CD14-positive monocyte (primary cell): Measurements from ENCODE around the gene CHCHD10. TPM values are rescaled to one million over a fixed set of nuclear protein-coding genes. Genes with fewer than 3 reads are reported as not detected.

Experiments used
- DNase-seq, 3 donors: peaks; one replicate each; pipeline ENCODE4 v3.0.0-alpha.2; 2011 to 2022
- H2AFZ ChIP-seq: 2 replicates; pipeline ENCODE4 v1.6.0; 2012; ENCODE audit warnings: mild to moderate bottlenecking, low read depth, low read length, inconsistent platforms; ENCODE audit not compliant: insufficient read depth, poor library complexity, severe bottlenecking
- H3K27ac ChIP-seq, 2 donors: 1 replicate in 1 of 2; 2 replicates in 1 of 2; pipeline ENCODE4 v1.5.1; 2012 to 2013; ENCODE audit warnings: low read length in 2 of 2, control low read depth in 1 of 2, inconsistent platforms in 1 of 2, low read depth in 1 of 2, mild to moderate bottlenecking in 1 of 2
- H3K27me3 ChIP-seq, 2 donors: one replicate each; pipeline versions ENCODE4 v1.6.0 to v1.6.1; 2011 to 2013; ENCODE audit warnings: low read length in 2 of 2; ENCODE audit not compliant: control insufficient read depth in 2 of 2, insufficient read depth in 2 of 2
- H3K36me3 ChIP-seq, 2 donors: replicated peaks in 1 of 2; 1 replicate in 1 of 2; 2 replicates in 1 of 2; pipeline versions ENCODE4 v1.5.1 to v1.6.1; 2012 to 2013; ENCODE audit warnings: low read length in 2 of 2, control low read depth in 1 of 2, inconsistent platforms in 1 of 2, mild to moderate bottlenecking in 1 of 2; ENCODE audit not compliant: insufficient read depth in 2 of 2, control insufficient read depth in 1 of 2
- H3K4me1 ChIP-seq, 2 donors: 1 replicate in 1 of 2; 2 replicates in 1 of 2; pipeline versions ENCODE4 v1.5.1 to v1.6.1; 2012 to 2013; ENCODE audit warnings: low read length in 2 of 2, control low read depth in 1 of 2, inconsistent platforms in 1 of 2, mild to moderate bottlenecking in 1 of 2, moderate library complexity in 1 of 2; ENCODE audit not compliant: insufficient read depth in 2 of 2, control insufficient read depth in 1 of 2
- H3K4me2 ChIP-seq: replicated peaks from 2 replicates; pipeline ENCODE3; 2012; ENCODE audit warnings: low read length, moderate library complexity, mild to moderate bottlenecking; ENCODE audit not compliant: poor library complexity, severe bottlenecking; ENCODE audit errors: extremely low read depth
- H3K4me3 ChIP-seq, 3 experiments: fragments of 200-600 bp in 1 of 3; sonication (generic) in 1 of 3; replicated peaks in 1 of 3; 1 replicate in 2 of 3; 2 replicates in 1 of 3; pipeline ENCODE4 v1.5.1; 2011 to 2013; ENCODE audit warnings: low read length in 3 of 3, mild to moderate bottlenecking in 3 of 3, control low read depth in 2 of 3, low read depth in 2 of 3, inconsistent platforms in 1 of 3, moderate library complexity in 1 of 3
- H3K79me2 ChIP-seq: 2 replicates; pipeline ENCODE4 v1.6.0; 2012; ENCODE audit warnings: mild to moderate bottlenecking, control low read depth, inconsistent platforms, low read length, moderate library complexity; ENCODE audit not compliant: insufficient read depth
- H3K9ac ChIP-seq: 2 replicates; pipeline ENCODE4 v1.6.0; 2017; ENCODE audit warnings: low read length, mild to moderate bottlenecking; ENCODE audit not compliant: insufficient read depth, poor library complexity, severe bottlenecking
- H3K9me3 ChIP-seq, 2 donors: replicated peaks in 1 of 2; 1 replicate in 1 of 2; 2 replicates in 1 of 2; pipeline versions ENCODE4 v1.5.1 to v1.6.1; 2012 to 2013; ENCODE audit warnings: low read length in 2 of 2, control low read depth in 1 of 2; ENCODE audit not compliant: control insufficient read depth in 1 of 2, insufficient read depth in 1 of 2
- H4K20me1 ChIP-seq: 2 replicates; pipeline ENCODE4 v1.6.0; 2012; ENCODE audit warnings: mild to moderate bottlenecking, low read length, control low read depth, moderate library complexity; ENCODE audit not compliant: insufficient read depth
- H3K27ac Mint-ChIP-seq, 7 donors: one replicate each; pipeline ENCODE4 v1.8.0; 2020; ENCODE audit warnings: mild to moderate bottlenecking in 7 of 7, mixed read lengths in 7 of 7, moderate library complexity in 6 of 7, inconsistent platforms in 2 of 7
- H3K27me3 Mint-ChIP-seq, 3 donors: one replicate each; pipeline ENCODE4 v1.8.0; 2021 to 2022; ENCODE audit warnings: low read depth in 3 of 3, mild to moderate bottlenecking in 3 of 3, mixed read lengths in 3 of 3, moderate library complexity in 3 of 3, inconsistent platforms in 1 of 3
- H3K36me3 Mint-ChIP-seq, 2 donors: one replicate each; pipeline ENCODE4 v1.8.0; 2020; ENCODE audit warnings: mixed read lengths in 2 of 2, inconsistent platforms in 1 of 2, mild to moderate bottlenecking in 1 of 2
- H3K4me1 Mint-ChIP-seq: one replicate; pipeline ENCODE4 v1.8.0; 2020; ENCODE audit warnings: mild to moderate bottlenecking, mixed read lengths
- H3K4me3 Mint-ChIP-seq, 2 donors: one replicate each; pipeline ENCODE4 v1.8.0; 2020; ENCODE audit warnings: mild to moderate bottlenecking in 2 of 2, mixed read lengths in 2 of 2, moderate library complexity in 1 of 2
- H3K9me3 Mint-ChIP-seq, 7 donors: one replicate each; pipeline ENCODE4 v1.8.0; 2020 to 2022; ENCODE audit warnings: mixed read lengths in 7 of 7, mild to moderate bottlenecking in 6 of 7, moderate library complexity in 6 of 7, inconsistent platforms in 2 of 7
- WGBS: methylation state at CpG from one replicate; pipeline ENCODE4 v1.1.5; 2013; ENCODE audit warnings: missing lambda C conversion rate; ENCODE audit not compliant: insufficient coverage; 5-methylcytosine and 5-hydroxymethylcytosine counted together
- intact Hi-C, 2 donors: fragments of 100-400 bp; cut with micrococcal nuclease; formaldehyde crosslinking; loops; one replicate each; pipeline versions ENCODE4 v1.15.0 to v1.15.1; 2023
- polyA plus RNA-seq, 3 donors: library from polyadenylated mRNA; depleted of rRNA in 1 of 3; unstranded in 2 of 3; stranded (reverse) in 1 of 3; fragments of 300-500 nt in 2 of 3; fragments of >200 nt in 1 of 3; fragmentation: Illumina TruSeq in 2 of 3; gene quantifications; 1 replicate in 2 of 3; 2 replicates in 1 of 3; pipeline ENCODE4 v1.2.3, GENCODE V29; 2012 to 2021
- TF ChIP-seq, protein P1 (sequence below): fragments of 200-600 bp; IDR thresholded peaks from one replicate; pipeline ENCODE4 v1.8.0; 2022; ENCODE audit warnings: antibody characterized with exemption, mild to moderate bottlenecking

Gene CHCHD10
- polyA plus RNA-seq, 3 donors, result 15.3 to 46.7 (median 26.8) TPM

DNA sequence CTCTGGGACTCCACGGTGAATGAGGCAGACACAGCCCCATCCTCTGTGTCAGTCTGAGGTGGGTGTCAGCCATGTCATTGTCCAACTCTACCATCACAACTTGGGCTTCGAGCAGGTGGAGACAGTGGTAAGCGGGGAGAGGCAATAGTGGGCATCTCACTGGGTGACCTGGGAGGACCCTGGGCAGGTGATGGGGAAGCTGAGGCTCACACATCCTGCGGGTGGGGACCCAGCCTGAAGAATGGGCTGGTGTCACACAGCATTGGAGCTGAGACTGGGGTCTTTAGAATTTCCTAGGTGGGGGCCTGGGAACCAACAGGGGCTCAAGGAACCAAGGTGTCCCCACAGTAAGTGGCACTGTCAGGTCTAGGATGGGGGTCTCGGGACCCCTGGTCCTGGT is 12.0 kb upstream of the CHCHD10 start:
- Histone ChIP-seq H3K79me2 (no peaks in the 10 kb centered on the region), H3K36me3 (no peaks in the 10 kb centered on the region), H3K9me3 (no peaks in the 10 kb centered on the region), H3K27ac (no peak overlapping the region), H3K4me1 (no peaks in the 10 kb centered on the region), H3K27me3 (no peaks in the 10 kb centered on the region), H2AFZ (no peak overlapping the region), H3K4me2 (no peak overlapping the region), H4K20me1 (no peaks in the 10 kb centered on the region), H3K9ac (no peak overlapping the region), H3K4me3 (no peak overlapping the region)
- TF ChIP-seq, protein P1, sequence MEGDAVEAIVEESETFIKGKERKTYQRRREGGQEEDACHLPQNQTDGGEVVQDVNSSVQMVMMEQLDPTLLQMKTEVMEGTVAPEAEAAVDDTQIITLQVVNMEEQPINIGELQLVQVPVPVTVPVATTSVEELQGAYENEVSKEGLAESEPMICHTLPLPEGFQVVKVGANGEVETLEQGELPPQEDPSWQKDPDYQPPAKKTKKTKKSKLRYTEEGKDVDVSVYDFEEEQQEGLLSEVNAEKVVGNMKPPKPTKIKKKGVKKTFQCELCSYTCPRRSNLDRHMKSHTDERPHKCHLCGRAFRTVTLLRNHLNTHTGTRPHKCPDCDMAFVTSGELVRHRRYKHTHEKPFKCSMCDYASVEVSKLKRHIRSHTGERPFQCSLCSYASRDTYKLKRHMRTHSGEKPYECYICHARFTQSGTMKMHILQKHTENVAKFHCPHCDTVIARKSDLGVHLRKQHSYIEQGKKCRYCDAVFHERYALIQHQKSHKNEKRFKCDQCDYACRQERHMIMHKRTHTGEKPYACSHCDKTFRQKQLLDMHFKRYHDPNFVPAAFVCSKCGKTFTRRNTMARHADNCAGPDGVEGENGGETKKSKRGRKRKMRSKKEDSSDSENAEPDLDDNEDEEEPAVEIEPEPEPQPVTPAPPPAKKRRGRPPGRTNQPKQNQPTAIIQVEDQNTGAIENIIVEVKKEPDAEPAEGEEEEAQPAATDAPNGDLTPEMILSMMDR, result no peak
- H3K4me3 Mint-ChIP-seq, result no peak overlapping the region
- H3K27me3 Mint-ChIP-seq, result peaks cover 4 to 9% (median 6%) of the 10 kb centered on the region in 3 donors
- intact Hi-C loops, result no loop called here
- H3K27ac Mint-ChIP-seq, result no peak overlapping the region
- 97% methylated on average over 5 of the region's 5 CpGs for WGBS
- H3K4me1 Mint-ChIP-seq, result no peaks in the 10 kb centered on the region
- DNase-seq, result no peak
- H3K36me3 Mint-ChIP-seq, result no peaks in the 10 kb centered on the region
- no peaks in the 10 kb centered on the region for H3K9me3 Mint-ChIP-seq

DNA sequence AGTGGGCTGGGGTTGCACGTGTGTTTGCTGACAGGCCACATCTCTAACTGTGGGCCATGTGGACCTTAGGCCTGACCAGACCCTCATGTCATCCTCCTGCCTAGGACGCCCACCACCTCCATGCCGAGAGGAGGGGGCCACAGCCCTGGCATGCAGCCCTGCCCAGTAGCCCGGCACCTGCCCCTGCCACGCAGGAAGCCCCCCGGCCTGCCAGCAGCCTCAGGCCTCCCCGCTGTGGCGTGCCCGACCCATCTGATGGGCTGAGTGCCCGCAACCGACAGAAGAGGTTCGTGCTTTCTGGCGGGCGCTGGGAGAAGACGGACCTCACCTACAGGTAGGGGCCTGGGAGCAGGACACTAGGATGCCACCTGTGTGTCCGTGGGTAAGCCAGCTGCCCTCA is 11.3 kb upstream of the CHCHD10 start:
- H3K4me2 ChIP-seq, result no peak overlapping the region
- no peak overlapping the region for H3K4me3 ChIP-seq
- H3K9me3 Mint-ChIP-seq, result no peaks in the 10 kb centered on the region
- no peak for DNase-seq
- intact Hi-C loops, result no loop called here
- H3K4me3 Mint-ChIP-seq, result no peak overlapping the region
- no peaks in the 10 kb centered on the region for H3K4me1 ChIP-seq
- no peaks in the 10 kb centered on the region for H3K4me1 Mint-ChIP-seq
- no peaks in the 10 kb centered on the region for H3K36me3 ChIP-seq
- H3K36me3 Mint-ChIP-seq, result no peaks in the 10 kb centered on the region
- 97% methylated on average over 16 of the region's 16 CpGs for WGBS
- H3K27me3 ChIP-seq, result peaks cover 0 to 2% of the 10 kb centered on the region in 2 donors
- TF ChIP-seq, protein P1, result no peak
- no peak overlapping the region for H3K27ac ChIP-seq
- H3K9me3 ChIP-seq, result no peaks in the 10 kb centered on the region
- no peak overlapping the region for H2AFZ ChIP-seq
- H3K79me2 ChIP-seq, result no peaks in the 10 kb centered on the region
- H3K27me3 Mint-ChIP-seq, result peaks cover 9 to 11% (median 10%) of the 10 kb centered on the region in 3 donors
- no peak overlapping the region for H3K9ac ChIP-seq
- H3K27ac Mint-ChIP-seq, result no peak overlapping the region
- H4K20me1 ChIP-seq, result no peaks in the 10 kb centered on the region
